Neuron (in vitro differentiated cells): Measurements from ENCODE around the gene CYP2A7.
"Not testable (repeated sequence)": the region's sequence is repeated elsewhere in the genome, so short reads cannot be mapped to it uniquely, and the experiment has no call there.

ENCODE experiments used
- H2AFZ ChIP-seq: one replicate; pipeline ENCODE4 v1.6.1; 2013; ENCODE audit warnings: low read depth, mild to moderate bottlenecking, inconsistent platforms, low read length, moderate library complexity
- H3K27me3 ChIP-seq: one replicate; pipeline ENCODE4 v1.6.1; 2013; ENCODE audit warnings: low read length; ENCODE audit not compliant: insufficient read depth
- H3K36me3 ChIP-seq: one replicate; pipeline ENCODE4 v1.6.1; 2013; ENCODE audit warnings: low read length; ENCODE audit not compliant: insufficient read depth
- H3K4me1 ChIP-seq: one replicate; pipeline ENCODE4 v1.6.1; 2013; ENCODE audit warnings: low read length; ENCODE audit not compliant: insufficient read depth
- H3K4me3 ChIP-seq: 2 replicates; pipeline ENCODE4 v1.5.1; 2013; ENCODE audit warnings: mild to moderate bottlenecking, low read length, moderate library complexity
- H3K9me3 ChIP-seq: one replicate; pipeline ENCODE4 v1.6.1; 2013; ENCODE audit warnings: low read length

Gene CYP2A7, protein sequence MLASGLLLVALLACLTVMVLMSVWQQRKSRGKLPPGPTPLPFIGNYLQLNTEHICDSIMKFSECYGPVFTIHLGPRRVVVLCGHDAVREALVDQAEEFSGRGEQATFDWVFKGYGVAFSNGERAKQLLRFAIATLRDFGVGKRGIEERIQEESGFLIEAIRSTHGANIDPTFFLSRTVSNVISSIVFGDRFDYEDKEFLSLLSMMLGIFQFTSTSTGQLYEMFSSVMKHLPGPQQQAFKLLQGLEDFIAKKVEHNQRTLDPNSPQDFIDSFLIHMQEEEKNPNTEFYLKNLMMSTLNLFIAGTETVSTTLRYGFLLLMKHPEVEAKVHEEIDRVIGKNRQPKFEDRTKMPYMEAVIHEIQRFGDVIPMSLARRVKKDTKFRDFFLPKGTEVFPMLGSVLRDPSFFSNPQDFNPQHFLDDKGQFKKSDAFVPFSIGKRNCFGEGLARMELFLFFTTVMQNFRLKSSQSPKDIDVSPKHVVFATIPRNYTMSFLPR

DNA sequence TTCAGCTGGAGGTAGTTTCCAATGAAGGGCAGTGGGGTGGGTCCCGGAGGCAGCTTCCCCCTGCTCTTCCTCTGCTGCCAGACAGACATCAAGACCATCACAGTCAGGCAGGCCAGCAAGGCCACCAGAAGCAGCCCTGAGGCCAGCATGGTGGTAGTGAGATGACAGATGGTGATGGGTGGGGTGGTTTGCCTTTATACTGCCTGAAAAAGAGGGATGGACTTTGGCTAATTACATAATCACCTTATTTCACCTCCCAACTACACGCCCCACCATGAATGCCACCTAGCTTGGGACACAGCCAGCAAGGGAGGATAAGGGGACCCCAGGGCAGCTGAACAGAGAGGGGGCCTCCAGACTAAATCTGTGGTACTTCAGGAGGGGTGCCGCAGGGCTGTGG lies at the start of gene CYP2A7:
TSS of gene CYP2A7 (minus strand) at position 170 of the 400 bp plus-strand sequence. CDS start at position 149, 21 bp downstream.
- H2AFZ ChIP-seq, H3K4me3 ChIP-seq, H3K9me3 ChIP-seq, H3K4me1 ChIP-seq, H3K36me3 ChIP-seq, H3K27me3 ChIP-seq: not testable (repeated sequence)

DNA sequence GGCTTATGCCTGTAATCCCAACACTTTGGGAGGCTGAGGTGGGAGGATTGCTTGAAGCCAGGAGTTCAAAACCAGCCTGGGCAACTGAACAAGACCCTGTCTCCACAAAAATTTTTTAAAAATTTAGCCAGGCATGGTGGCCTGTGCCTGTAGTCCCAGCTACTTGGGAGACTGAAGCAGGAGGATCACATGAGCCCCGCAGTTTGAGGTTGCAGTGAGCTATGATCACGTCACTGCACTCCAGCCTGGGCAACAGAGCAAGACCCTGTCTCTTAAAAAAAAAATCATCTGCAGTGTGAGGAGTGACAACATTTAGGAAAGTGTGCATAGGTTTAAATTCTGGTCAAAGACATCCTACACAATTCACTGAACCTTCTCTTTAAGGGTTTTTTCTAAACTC lies 48.8 kb upstream of the CYP2A7 start:
- H2AFZ ChIP-seq, H3K27me3 ChIP-seq, H3K9me3 ChIP-seq, H3K4me1 ChIP-seq, H3K36me3 ChIP-seq, H3K4me3 ChIP-seq: not testable (repeated sequence)

DNA sequence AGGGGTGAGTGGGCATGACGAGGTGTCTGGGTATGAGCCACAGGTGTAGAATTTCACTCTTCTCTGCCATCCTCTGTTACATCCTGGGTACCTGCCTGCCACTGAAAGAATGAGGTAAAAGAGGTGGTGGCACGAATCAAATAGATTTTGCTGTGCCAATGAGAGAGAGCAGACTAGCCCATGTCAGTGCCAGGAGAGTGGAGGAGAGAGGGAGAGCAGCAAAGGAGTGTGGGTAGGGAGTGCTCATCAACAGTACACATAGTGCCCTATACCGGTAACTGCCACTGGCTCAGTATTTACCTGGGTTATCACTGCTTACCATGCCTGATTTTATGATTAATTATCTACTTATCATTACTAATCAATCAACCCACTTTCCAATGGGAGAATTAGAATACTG lies 47.9 kb upstream of the CYP2A7 start:
- not testable (repeated sequence) for H3K36me3 ChIP-seq, H3K9me3 ChIP-seq, H3K4me1 ChIP-seq, H3K4me3 ChIP-seq, H3K27me3 ChIP-seq, H2AFZ ChIP-seq

DNA sequence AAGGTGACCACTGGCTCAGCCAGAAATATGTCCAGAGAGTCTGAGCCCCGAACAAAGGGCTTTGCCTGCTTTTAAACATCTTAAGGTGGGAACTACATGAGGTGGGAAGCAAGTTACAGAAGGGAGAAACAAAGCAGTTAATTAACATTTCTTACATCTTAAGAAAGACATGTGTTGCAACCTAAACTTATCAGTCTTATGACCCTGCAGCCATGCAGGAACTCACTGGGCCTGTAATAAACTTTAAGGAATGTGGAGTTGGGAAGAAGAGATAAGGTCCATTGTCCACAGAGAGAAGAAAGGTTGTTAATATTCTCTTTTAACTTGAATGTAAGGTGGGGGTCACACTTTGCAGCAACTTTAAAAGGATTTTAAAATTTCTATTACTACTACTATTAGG lies 46.8 kb upstream of the CYP2A7 start:
- Histone ChIP-seq H3K4me1 (no peaks in the 10 kb centered on the region), H3K27me3 (peaks cover 6% of the 10 kb centered on the region), H3K9me3 (no peaks in the 10 kb centered on the region), H3K36me3 (no peaks in the 10 kb centered on the region), H3K4me3 (no peak overlapping the region), H2AFZ (no peak overlapping the region)

DNA sequence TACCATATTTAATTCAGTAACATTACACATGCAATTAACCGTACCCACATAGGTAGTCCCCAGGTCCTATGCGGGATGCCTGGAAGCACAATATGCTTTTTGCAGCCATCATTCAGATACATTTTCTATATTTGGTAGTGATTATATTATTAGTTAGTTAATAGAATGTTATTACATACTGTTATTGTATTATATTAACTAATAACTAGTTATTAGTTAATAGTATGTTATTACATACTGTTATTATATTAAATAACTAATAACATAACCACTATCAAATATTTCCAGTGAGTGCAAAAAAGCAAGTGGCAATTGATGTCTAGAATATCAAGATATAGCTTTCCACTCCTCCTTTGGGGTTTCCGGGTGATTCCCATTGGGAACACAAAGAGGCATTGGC lies 45.5 kb upstream of the CYP2A7 start:
- Histone ChIP-seq H3K4me1 (no peaks in the 10 kb centered on the region), H3K27me3 (peaks cover 6% of the 10 kb centered on the region), H3K9me3 (no peaks in the 10 kb centered on the region), H3K36me3 (no peaks in the 10 kb centered on the region), H3K4me3 (no peak overlapping the region), H2AFZ (no peak overlapping the region)

DNA sequence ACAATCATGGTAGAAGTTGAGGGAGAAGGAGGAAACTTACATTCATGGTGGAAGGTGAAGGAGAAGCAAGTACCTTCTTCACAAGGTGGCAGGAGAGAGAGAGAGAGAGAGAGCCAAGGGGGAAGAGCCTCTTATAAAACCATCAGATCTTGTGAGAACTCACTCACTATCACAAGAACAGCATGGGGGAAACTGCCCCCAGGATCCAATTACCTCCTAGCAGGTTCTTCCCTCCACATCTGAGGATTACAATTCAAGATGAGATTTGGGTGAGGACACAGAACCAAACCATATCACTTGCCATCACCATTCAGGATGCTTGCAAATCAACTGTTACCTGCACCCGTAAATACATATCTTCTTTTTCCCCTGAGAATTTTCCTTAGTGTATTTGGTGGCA lies 44.2 kb upstream of the CYP2A7 start:
- not testable (repeated sequence) for H3K4me1 ChIP-seq, H3K9me3 ChIP-seq, H3K27me3 ChIP-seq, H2AFZ ChIP-seq, H3K4me3 ChIP-seq, H3K36me3 ChIP-seq

DNA sequence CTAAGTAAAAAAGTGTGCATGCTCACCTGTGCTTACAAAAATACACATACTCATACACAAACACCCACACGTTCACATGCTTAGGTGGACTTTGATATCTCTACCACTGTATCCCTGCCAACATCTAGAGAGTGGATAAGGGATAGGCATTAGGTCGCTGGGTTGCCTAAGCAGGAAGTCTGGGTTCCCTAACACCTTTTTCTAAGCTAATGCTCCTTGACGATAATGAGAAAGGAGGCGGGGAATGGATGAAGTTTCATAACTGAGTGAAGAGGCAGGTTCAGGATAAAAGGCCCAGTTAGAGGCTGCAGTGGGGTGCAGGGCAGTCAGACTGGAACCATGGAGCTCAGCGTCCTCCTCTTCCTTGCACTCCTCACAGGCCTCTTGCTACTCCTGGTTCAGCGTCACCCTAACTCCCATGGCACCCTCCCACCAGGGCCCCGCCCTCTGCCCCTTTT lies 41.9 kb upstream of the CYP2A7 start:
- Histone ChIP-seq H2AFZ (no peak overlapping the region), H3K36me3 (no peaks in the 10 kb centered on the region), H3K27me3 (peaks cover 6% of the 10 kb centered on the region), H3K4me1 (no peaks in the 10 kb centered on the region), H3K9me3 (no peaks in the 10 kb centered on the region), H3K4me3 (no peak overlapping the region)

DNA sequence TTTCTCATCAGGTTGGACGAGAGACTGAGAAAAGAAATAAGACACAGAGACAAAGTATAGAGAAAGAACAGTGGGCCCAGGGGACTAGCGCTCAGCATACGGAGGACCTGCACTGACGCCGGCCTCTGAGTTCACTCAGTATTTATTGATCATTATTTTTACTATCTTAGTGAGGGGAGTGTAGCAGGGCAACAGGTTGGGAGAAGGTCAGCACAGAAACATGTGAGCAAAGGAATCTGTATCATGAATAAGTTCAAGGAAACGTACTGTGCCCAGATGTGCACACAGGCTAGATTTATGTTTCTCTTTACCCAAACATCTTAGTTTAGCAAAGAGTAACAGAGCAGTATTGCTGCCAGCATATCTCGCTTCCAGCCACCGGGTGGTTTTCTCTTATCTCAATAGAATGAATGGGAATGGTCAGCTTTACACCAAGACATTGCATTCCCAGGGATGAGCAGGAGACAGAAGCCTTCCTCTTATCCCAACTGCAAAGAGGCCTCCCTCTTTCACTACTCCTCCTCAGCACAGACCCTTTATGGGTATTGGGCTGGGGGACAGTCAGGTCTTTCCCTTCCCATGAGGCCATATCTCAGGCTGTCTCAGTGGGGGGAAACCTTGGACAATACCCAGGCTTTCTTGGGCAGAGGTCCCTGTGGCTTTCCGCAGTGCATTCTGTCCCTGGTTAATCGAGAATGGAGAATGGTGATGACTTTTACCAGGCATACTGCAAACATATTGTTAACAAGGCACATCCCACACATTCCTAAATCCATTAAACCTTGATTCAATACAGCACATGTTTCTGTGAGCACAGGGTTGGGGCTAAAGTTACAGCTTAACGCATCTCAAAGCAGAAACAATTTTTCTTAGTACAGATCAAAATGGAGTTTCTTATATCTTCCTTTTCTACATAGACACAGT lies 40.5 kb upstream of the CYP2A7 start:
- H3K36me3 ChIP-seq, H3K4me1 ChIP-seq, H3K27me3 ChIP-seq, H3K9me3 ChIP-seq, H2AFZ ChIP-seq, H3K4me3 ChIP-seq: not testable (repeated sequence)

DNA sequence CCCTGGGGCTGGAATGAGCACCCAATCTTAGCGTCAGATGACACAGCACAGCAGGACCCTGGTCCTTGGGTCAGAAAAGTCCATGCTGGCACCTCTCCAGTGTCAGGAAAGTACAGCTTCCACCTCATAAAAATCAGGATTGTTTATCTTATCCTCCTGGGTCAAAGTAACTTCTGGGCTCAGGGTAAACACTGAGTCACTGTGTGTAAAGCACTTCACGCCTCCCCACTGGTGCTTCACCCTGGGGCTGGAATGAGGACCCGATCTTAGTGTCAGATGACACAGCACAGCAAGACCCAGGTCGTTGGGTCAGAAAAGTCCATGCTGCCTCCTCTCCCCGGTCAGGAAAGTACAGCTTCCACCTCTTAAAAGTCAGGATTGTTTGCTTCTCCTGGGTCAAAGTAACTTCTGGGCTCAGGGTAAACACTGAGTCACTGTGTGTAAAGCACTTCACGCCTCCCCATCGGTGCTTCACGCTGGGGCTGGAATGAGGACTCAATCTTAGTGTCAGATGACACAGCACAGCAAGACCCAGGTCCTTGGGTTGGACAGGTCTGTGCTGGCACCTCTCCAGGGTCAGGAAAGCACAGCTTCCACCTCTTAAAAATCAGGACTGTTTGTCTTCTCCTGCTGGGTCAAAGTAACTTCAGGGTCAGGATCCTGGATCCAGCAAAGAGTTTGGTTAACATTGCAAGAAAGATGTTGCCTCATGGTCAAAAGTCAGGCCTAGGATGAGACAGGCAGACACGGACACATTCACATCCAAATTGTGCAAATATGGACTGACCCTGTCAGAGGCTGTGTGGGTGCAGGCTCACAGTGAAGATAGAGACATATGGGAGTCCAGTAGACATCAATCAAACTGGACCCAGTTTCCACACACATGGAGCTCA lies 39.2 kb upstream of the CYP2A7 start:
- Histone ChIP-seq H2AFZ (no peak overlapping the region), H3K27me3 (peaks cover 6% of the 10 kb centered on the region), H3K36me3 (no peaks in the 10 kb centered on the region), H3K9me3 (no peaks in the 10 kb centered on the region), H3K4me3 (no peak overlapping the region), H3K4me1 (no peaks in the 10 kb centered on the region)

DNA sequence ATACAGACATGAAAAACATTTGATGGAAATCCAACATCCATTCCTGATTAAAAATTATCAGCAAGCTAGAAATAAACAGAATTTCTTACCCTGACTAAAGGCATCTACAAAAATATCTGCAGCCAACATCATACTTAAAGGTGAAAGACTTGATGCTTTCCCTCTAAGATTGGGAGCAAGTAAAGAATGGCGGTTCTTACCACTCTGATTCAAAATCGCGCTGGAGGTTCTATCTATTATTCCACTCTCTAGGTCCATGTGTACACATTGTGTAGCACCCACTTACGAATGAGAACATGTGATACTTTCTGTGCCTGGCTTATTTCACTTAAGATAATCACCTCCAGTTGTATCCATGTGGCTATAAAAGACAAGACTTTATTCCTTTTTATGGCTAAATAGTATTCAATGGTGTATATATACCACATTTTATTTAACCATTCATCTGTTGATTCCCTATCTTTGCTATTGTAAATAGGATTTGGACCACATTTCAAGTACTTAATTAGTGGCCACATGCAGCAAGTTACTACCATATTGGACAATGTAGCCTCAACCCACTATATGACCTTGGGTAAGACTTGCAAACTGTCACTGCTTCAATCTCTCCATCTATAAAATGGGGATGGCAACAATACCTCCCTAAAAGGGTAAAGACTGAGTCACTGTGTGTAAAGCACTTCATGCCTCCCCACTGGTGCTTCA lies 38.4 kb upstream of the CYP2A7 start:
- Histone ChIP-seq H3K9me3 (no peaks in the 10 kb centered on the region), H3K36me3 (no peaks in the 10 kb centered on the region), H2AFZ (no peak overlapping the region), H3K27me3 (peaks cover 5% of the 10 kb centered on the region), H3K4me3 (no peak overlapping the region), H3K4me1 (no peaks in the 10 kb centered on the region)

DNA sequence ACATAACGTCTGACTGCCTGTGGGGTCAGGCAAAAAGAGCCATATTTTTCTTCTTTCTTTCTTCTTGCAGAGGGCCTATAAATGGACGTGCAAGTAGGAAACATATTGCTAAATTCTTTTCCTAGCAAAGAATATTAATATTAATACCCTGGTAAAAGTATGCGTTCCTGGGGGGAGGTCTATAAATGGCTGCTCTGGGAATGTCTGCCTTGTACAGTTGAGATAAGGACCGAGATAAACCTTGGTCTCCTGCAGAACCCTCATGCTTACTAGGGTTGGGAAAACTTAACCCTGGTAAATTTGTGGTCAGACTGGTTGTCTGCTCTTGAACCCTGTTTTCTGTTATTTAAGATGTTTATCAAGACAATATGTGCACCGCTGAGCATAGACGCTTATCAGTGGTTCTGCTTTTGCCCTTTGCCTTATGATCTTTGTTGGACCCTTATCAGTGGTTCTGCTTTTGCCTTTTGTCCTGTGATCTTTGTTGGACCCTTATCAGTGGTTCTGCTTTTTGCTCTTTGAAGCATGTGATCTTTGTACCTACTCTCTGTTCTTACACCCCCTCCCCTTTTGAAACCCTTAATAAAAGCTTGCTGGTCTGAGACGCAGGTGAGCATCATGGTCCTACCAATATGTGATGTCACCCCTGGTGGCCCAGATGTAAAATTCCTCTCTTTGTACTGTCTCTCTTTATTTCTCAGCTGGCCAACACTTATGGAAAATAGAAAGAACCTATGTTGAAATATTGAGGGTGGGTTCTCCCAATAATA lies 37.7 kb upstream of the CYP2A7 start:
- H3K36me3 ChIP-seq, H3K4me3 ChIP-seq, H2AFZ ChIP-seq, H3K4me1 ChIP-seq, H3K9me3 ChIP-seq, H3K27me3 ChIP-seq: not testable (repeated sequence)

DNA sequence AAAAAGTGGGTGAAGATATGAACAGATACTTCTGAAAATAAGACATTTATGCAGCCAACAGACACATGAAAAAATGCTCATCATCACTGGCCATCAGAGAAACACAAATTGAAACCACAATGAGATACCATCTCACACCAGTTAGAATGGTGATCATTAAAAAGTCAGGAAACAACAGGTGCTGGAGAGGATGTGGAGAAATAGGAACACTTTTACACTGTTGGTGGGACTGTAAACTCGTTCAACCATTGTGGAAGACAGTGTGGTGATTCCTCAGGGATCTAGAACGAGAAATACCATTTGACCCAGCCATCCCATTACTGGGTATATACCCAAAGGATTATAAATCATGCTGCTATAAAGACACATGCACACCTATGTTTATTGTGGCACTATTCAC lies 36.3 kb upstream of the CYP2A7 start:
- H3K27me3 ChIP-seq, result not testable (repeated sequence)

More for the DNA sequence above, 36.3 kb upstream of the CYP2A7 start:
- H3K4me3 ChIP-seq, H3K36me3 ChIP-seq, H3K9me3 ChIP-seq, H2AFZ ChIP-seq, H3K4me1 ChIP-seq: not testable (repeated sequence)
